HEK293T (cell line): ENCODE results near the gene TPRA1.

Source experiments
- CTCF ChIA-PET: fragments of 350-600 bp; formaldehyde crosslinking; extraction: SDS; loops from one replicate; lab custom pipeline; 2021; ENCODE audit warnings: antibody characterized with exemption, inconsistent platforms; lab: Yijun Ruan, JAX
- POLR2A ChIA-PET: fragments of 350-600 bp; formaldehyde crosslinking; extraction: SDS; loops from one replicate; lab custom pipeline; 2020; ENCODE audit warnings: antibody characterized with exemption, inconsistent platforms; lab: Yijun Ruan, JAX
- DNase-seq: peaks from one replicate; pipeline ENCODE4 v3.0.0; 2012; ENCODE audit warnings: mixed read lengths; ENCODE audit errors: extremely low spot score
- ARNT ChIP-seq: fragments of 450-650 bp; IDR thresholded peaks from 2 replicates; pipeline ENCODE4 v1.6.1; 2017; ENCODE audit warnings: mild to moderate bottlenecking
- BHLHE40 ChIP-seq: fragments of 450-650 bp; IDR thresholded peaks from 2 replicates; pipeline ENCODE4 v1.6.1; 2016; ENCODE audit warnings: mild to moderate bottlenecking, moderate library complexity, borderline replicate concordance
- CTBP1 ChIP-seq: fragments of 450-650 bp; IDR thresholded peaks from 2 replicates; pipeline ENCODE4 v1.6.1; 2016; ENCODE audit warnings: borderline replicate concordance
- ELF4 ChIP-seq: fragments of 450-650 bp; IDR thresholded peaks from 2 replicates; pipeline ENCODE4 v1.6.1; 2017; ENCODE audit warnings: antibody characterized with exemption
- FOXA1 ChIP-seq: fragments of 450-650 bp; IDR thresholded peaks from 2 replicates; pipeline ENCODE4 v1.6.1; 2016; ENCODE audit warnings: mild to moderate bottlenecking
- FOXK2 ChIP-seq: fragments of 450-650 bp; IDR thresholded peaks from 2 replicates; pipeline ENCODE4 v1.6.1; 2016; ENCODE audit warnings: mild to moderate bottlenecking
- FOXM1 ChIP-seq: fragments of 450-650 bp; IDR thresholded peaks from 2 replicates; pipeline ENCODE4 v1.6.1; 2017; ENCODE audit warnings: mild to moderate bottlenecking, borderline replicate concordance
- HDGF ChIP-seq: fragments of 450-650 bp; IDR thresholded peaks from 2 replicates; pipeline ENCODE4 v1.6.1; 2017; ENCODE audit warnings: antibody characterized with exemption, borderline replicate concordance
- L3MBTL2 ChIP-seq: fragments of 450-650 bp; conservative IDR thresholded peaks from 2 replicates; pipeline ENCODE4 v1.6.1; 2016; ENCODE audit warnings: mild to moderate bottlenecking
- LEF1 ChIP-seq: fragments of 450-650 bp; IDR thresholded peaks from 2 replicates; pipeline ENCODE4 v1.6.1; 2017; ENCODE audit warnings: mild to moderate bottlenecking, borderline replicate concordance
- NFRKB ChIP-seq: fragments of 450-650 bp; IDR thresholded peaks from 2 replicates; pipeline ENCODE4 v1.6.1; 2016; ENCODE audit warnings: mild to moderate bottlenecking, moderate library complexity
- SP1 ChIP-seq: fragments of 450-650 bp; IDR thresholded peaks from 2 replicates; pipeline ENCODE4 v1.6.1; 2017
- SUZ12 ChIP-seq: fragments of 450-650 bp; IDR thresholded peaks from 2 replicates; pipeline ENCODE4 v1.6.1; 2016; ENCODE audit warnings: mild to moderate bottlenecking
- TARDBP ChIP-seq: fragments of 450-650 bp; IDR thresholded peaks from 2 replicates; pipeline ENCODE4 v1.6.1; 2016
- ZNF384 ChIP-seq: fragments of 450-650 bp; IDR thresholded peaks from 2 replicates; pipeline ENCODE4 v1.6.1; 2016
- TF ChIP-seq, protein P1 (sequence below): fragments of 450-650 bp; IDR thresholded peaks from 2 replicates; pipeline ENCODE4 v1.6.1; 2016

Gene TPRA1

GRCh38 chr3:127574880-127575878 is 15.4 kb downstream of the TPRA1 start:
- peak; percentile 95 for DNase-seq
- CTCF ChIA-PET, result interaction anchor here (0.7 to 2.0 kb wide), 14 partner anchors 9 to 108 kb away, joined by 3 to 10 read pairs (median 5); partner anchors contain the start of gene MCM2
- POLR2A ChIA-PET, result interaction anchor here (0.9 to 1.7 kb wide), 2 partner anchors 23 to 59 kb away, joined by 3 to 10 read pairs; partner anchors contain the start of gene MCM2
- no peak for TF ChIP-seq ARNT
- TF ChIP-seq SP1, result no peak
- TF ChIP-seq SUZ12, result no peak
- no peak for TF ChIP-seq FOXA1
- TF ChIP-seq NFRKB, result no peak
- TF ChIP-seq LEF1, result no peak
- no peak for TF ChIP-seq ELF4
- no peak for TF ChIP-seq BHLHE40

DNA sequence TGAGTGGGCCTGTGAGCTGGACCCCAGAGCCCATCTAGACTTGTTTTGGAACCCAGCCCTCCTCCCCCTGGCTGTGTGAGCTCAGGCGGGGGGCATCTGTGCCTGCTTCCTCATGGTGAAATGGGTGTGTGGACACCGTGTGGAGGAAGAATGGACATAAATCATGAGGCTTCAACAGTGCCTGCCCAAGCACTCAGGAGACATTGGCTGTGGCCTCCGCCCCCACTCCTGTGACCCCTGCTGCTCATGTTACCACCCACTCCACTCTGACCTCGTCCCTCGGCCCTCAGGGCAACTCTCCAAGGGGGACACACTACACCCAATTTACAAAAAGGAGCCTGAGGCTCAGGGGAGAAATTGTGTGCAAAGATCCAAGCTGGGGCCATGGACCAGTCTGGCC is 16.6 kb downstream of the TPRA1 start:
- DNase-seq, result no peak
- POLR2A ChIA-PET, result no interaction called here

GRCh38 chr3:127573401-127573800 is 17.1 kb downstream of the TPRA1 start:
- ChIA-PET POLR2A (no interaction called here), CTCF (no interaction called here)
- DNase-seq, result no peak
- TF ChIP-seq FOXM1, result no peak
- TF ChIP-seq SP1, result no peak
- no peak for TF ChIP-seq HDGF
- TF ChIP-seq NFRKB, result no peak
- TF ChIP-seq FOXK2, result no peak
- TF ChIP-seq LEF1, result no peak
- no peak for TF ChIP-seq TARDBP
- no peak for TF ChIP-seq SUZ12
- TF ChIP-seq FOXA1, result no peak
- no peak for TF ChIP-seq ELF4
- TF ChIP-seq, protein P1, sequence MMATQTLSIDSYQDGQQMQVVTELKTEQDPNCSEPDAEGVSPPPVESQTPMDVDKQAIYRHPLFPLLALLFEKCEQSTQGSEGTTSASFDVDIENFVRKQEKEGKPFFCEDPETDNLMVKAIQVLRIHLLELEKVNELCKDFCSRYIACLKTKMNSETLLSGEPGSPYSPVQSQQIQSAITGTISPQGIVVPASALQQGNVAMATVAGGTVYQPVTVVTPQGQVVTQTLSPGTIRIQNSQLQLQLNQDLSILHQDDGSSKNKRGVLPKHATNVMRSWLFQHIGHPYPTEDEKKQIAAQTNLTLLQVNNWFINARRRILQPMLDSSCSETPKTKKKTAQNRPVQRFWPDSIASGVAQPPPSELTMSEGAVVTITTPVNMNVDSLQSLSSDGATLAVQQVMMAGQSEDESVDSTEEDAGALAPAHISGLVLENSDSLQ, result no peak
- no peak for TF ChIP-seq CTBP1
- TF ChIP-seq BHLHE40, result no peak

More for the DNA sequence above, 16.6 kb downstream of the TPRA1 start:
- CTCF ChIA-PET, result no interaction called here
- TF ChIP-seq FOXM1 (no peak), BHLHE40 (no peak), TARDBP (no peak), FOXA1 (no peak), HDGF (no peak), SUZ12 (no peak), CTBP1 (no peak), L3MBTL2 (no peak), ARNT (no peak), ZNF384 (no peak), SP1 (no peak)
- TF ChIP-seq, protein P1, result no peak

- DNase-seq, result no peak
- no peak for TF ChIP-seq NFRKB
- TF ChIP-seq, protein P1, result no peak
- no peak for TF ChIP-seq TARDBP
- TF ChIP-seq FOXK2, result no peak
- ChIA-PET POLR2A (no interaction called here), CTCF (no interaction called here)
Measured at GRCh38 chr3:127572735-127573134, 17.8 kb downstream of the TPRA1 start.

- no peak for DNase-seq
- TF ChIP-seq SUZ12 (no peak), FOXM1 (no peak), SP1 (no peak), TARDBP (no peak), L3MBTL2 (no peak), ELF4 (no peak), NFRKB (no peak), LEF1 (no peak), FOXK2 (no peak), ARNT (no peak), CTBP1 (no peak), FOXA1 (no peak), ZNF384 (no peak), BHLHE40 (no peak), HDGF (no peak)
- TF ChIP-seq, protein P1, result no peak
- POLR2A ChIA-PET, result no interaction called here
- CTCF ChIA-PET, result no interaction called here
Measured at GRCh38 chr3:127572186-127572585, 18.3 kb downstream of the TPRA1 start.
